Suppressor macrophage treated with lipopolysaccharide for 4 hours (primary cell): ENCODE data around the gene TGFB1I1.
"Not testable (repeated sequence)": the region's sequence is repeated elsewhere in the genome, so short reads cannot be mapped to it uniquely, and the experiment has no call there.

ENCODE experiments used
- DNase-seq: peaks from one replicate; pipeline ENCODE4 v3.0.0-alpha.2; 2020

Gene TGFB1I1

GRCh38 chr16:31489298-31489564, 17.3 kb downstream of the TGFB1I1 start:
- DNase-seq: no peak

GRCh38 chr16:31489616-31490584, 17.9 kb downstream of the TGFB1I1 start:
- no peak for DNase-seq

- no peak for DNase-seq
Observed at GRCh38 chr16:31491778-31492418, 19.9 kb downstream of the TGFB1I1 start.

GRCh38 chr16:31493506-31494125, 21.7 kb downstream of the TGFB1I1 start:
- no peak for DNase-seq

- DNase-seq: no peak
Observed at GRCh38 chr16:31496670-31497069, 24.7 kb downstream of the TGFB1I1 start.

- DNase-seq: no peak
Observed at GRCh38 chr16:31498493-31498892, 26.5 kb downstream of the TGFB1I1 start.

- DNase-seq: no peak
Observed at GRCh38 chr16:31499928-31500327, 28.0 kb downstream of the TGFB1I1 start.

- DNase-seq: no peak
Observed at GRCh38 chr16:31501226-31501965, 29.4 kb downstream of the TGFB1I1 start.

- no peak for DNase-seq
Observed at GRCh38 chr16:31501966-31502348, 30.0 kb downstream of the TGFB1I1 start.

GRCh38 chr16:31502981-31503380, 31.0 kb downstream of the TGFB1I1 start:
- no peak for DNase-seq

- DNase-seq: not testable (repeated sequence)
Observed at GRCh38 chr16:31503555-31503954, 31.6 kb downstream of the TGFB1I1 start.

- DNase-seq: no peak
Observed at GRCh38 chr16:31504159-31504558, 32.2 kb downstream of the TGFB1I1 start.

- DNase-seq: peak; percentile 5
Observed at GRCh38 chr16:31505483-31505882, 33.5 kb downstream of the TGFB1I1 start.

GRCh38 chr16:31507617-31507928, 35.6 kb downstream of the TGFB1I1 start:
- DNase-seq: no peak

GRCh38 chr16:31507929-31508705, 36.2 kb downstream of the TGFB1I1 start, which contains the start of gene RUSF1:
TSS of gene RUSF1 (minus strand) at chr16:31508391. CDS start at chr16:31508373, 18 bp downstream.
- peak; percentile 94 for DNase-seq

GRCh38 chr16:31508706-31509195, 36.8 kb downstream of the TGFB1I1 start:
- peak; percentile 23 for DNase-seq

- no peak for DNase-seq
Observed at GRCh38 chr16:31513126-31513525, 41.2 kb downstream of the TGFB1I1 start.

- no peak for DNase-seq
Observed at GRCh38 chr16:31513884-31514283, 41.9 kb downstream of the TGFB1I1 start.

GRCh38 chr16:31517800-31518402, 45.9 kb downstream of the TGFB1I1 start:
- no peak for DNase-seq

- DNase-seq: no peak
Observed at GRCh38 chr16:31519759-31520431, 47.9 kb downstream of the TGFB1I1 start.

- DNase-seq: no peak
Observed at GRCh38 chr16:31521368-31521767, 49.4 kb downstream of the TGFB1I1 start.
